GM19193 (cell line): ENCODE data around the gene DYNLRB1.

Experiments
- POLR2A ChIP-seq: IDR thresholded peaks from 4 replicates; pipeline ENCODE4 v1.6.1; 2011; ENCODE audit not compliant: insufficient read depth, insufficient read length; ENCODE audit errors: extremely low read depth

The DYNLRB1 gene

DNA sequence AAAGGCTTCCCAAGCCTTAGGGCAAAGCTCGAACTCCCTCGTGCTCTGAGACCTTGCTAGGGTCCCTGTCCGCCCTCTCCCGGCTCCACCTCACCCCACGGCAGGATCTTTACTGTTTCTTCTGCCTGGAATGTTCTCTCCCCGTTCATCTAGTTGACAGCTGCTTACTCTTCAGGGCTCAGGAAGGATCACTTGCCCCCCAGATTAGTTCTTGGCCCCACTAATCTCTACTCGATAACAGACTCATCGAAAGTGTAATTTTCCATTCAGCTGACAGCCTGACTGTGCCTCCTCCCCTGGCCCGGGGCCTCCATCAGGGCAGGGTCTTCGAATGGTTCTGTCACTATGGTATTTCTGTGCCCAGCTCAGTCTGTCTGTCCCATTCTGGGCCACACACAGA, 45.4 kb downstream of the DYNLRB1 start:
- TF ChIP-seq POLR2A: no peak

DNA sequence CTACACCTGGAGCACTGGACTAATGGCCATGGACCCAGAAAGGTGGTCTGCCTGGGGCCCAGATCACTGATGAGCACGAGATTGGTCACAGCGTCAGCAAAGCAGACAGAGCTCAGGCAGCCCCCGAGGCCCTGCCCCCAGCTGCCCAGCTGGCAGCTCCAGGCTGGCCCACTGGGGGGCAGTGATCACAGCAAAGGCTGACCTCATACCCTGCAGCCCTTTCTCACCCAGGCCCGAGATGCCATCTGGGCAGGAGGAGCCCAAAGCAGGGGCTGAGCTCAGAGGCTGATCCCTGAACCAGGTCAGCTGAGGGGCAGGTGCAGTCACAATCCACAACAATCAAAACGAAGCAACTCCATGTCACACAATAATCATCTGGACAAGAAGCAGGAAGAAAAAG, 46.4 kb downstream of the DYNLRB1 start:
- TF ChIP-seq POLR2A: no peak

DNA sequence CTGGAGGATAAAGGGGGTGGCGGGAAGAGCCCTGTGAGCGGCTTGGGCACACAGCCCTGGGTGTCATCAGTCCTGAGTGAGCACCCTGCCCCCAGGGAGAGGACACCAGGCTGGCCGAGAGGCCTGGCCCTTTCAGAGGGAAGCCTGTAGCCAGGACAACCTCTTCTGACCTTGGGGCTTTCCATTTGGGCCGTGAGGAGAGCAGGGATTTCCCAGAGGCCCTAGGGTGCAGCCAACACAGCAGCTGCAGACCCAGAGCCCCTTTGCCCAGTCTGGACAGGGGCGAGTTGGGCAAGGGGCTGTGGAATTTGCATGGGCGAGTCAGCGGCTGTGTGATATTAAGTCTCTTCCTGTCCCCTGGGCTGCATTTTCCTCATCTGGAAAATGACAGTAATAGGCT, 48.6 kb downstream of the DYNLRB1 start:
- no peak for TF ChIP-seq POLR2A

GRCh38 chr20:34566978-34567891, 51.0 kb downstream of the DYNLRB1 start:
- TF ChIP-seq POLR2A: no peak

- TF ChIP-seq POLR2A: no peak
These were observed 52.0 kb downstream of the DYNLRB1 start for GRCh38 chr20:34567892-34568865.

DNA sequence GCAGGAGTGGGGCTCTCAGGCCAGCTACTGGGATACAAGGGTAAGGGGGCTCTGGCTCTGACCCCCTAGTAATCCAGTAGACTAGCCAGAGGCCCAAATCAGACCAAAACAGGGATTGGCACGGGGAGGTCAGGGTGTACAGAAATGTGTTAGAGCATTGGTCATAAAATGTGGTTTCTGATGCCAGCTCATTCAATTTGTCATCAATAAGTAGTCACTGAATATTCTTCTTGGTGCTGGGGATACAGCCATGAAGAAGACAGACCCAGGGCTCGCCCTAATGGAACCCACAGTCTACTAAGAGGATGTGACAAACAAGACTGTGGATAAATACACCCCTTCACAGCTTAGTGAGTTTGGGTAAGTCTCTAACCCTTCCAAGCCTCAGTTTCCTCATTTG, 53.4 kb downstream of the DYNLRB1 start:
- TF ChIP-seq POLR2A: no peak

- no peak for TF ChIP-seq POLR2A
These were observed 54.7 kb downstream of the DYNLRB1 start for GRCh38 chr20:34570859-34571306.

- no peak for TF ChIP-seq POLR2A
These were observed 55.5 kb downstream of the DYNLRB1 start for GRCh38 chr20:34571753-34572152.

GRCh38 chr20:34573541-34574300, 57.5 kb downstream of the DYNLRB1 start:
- TF ChIP-seq POLR2A: no peak

DNA sequence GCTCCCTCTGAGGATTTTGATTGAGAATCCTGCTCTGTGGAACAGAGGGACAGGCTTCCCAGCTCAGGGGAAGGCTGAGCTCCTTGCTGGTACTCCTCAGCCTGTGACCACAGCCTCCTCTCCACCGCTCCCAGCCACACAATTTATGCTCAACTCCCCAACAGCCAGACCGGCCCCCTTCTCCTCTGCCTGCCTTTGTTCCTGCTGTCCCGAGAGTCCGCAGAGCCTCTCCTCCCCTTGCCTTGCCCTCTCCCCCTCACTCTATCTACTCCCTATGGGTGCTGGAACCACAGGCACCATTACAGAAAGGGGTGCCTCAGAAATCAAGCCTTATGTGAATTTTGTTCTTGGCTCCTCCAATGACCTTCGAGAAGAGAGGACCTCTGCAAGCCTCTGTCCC, 58.2 kb downstream of the DYNLRB1 start:
- TF ChIP-seq POLR2A: no peak

DNA sequence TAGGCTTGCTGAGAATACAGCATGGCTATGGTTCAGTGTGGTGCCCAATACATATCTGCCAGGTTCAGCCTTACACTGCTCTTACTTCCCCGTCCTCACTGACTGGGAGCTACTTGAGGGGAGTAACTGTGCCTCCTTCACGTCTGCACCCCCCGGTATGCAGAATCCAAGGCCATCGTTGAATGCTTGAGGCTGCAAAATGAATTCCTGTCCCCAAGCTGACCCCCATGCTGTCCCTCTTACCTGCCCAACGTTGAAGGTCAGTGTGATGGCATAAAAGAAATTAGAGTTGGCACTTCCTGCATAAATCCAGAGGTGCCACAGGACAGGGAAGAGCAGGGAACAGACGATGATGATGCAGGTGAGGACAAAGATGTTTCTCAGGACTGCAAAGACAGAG, 58.6 kb downstream of the DYNLRB1 start:
- no peak for TF ChIP-seq POLR2A

- no peak for TF ChIP-seq POLR2A
These were observed 59.0 kb downstream of the DYNLRB1 start for GRCh38 chr20:34575271-34575670.

DNA sequence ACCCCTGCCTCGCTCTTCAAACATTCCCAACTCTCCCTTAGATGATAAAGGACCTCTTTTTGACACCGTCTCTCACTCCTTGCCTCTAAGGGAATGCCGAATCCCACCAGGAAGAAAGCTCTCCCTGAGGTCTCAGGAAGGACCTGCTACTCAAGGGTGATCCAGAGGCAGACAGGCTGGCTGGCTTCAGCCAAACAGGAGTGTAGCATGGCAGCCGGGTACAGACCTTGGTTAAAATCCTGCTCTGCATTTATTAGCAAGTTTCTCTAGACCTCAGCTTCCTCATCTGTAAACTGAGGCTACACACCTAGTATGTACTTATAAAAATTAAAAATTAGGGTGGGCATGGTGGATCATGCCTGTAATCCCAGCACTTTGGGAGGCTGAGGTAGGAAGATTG, 59.5 kb downstream of the DYNLRB1 start:
- no peak for TF ChIP-seq POLR2A

DNA sequence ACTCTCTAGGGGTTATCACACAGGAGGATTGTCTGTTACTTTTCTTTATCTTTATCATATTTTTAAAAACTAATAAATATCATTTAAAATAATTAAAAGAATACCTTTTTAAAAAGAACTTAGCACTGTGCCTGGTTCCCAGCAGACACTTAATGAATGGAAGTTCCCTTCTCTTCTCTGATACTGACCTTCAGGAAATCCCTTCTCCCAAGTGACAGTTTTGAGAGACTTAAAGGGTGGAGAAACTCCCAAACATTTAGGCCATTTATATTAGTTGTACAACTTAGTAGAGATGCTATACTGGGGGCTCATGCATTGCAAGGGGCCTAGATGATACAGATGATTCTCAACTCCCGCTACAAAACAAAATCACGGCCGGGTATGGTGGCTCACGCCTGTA, 60.8 kb downstream of the DYNLRB1 start:
- TF ChIP-seq POLR2A: no peak

DNA sequence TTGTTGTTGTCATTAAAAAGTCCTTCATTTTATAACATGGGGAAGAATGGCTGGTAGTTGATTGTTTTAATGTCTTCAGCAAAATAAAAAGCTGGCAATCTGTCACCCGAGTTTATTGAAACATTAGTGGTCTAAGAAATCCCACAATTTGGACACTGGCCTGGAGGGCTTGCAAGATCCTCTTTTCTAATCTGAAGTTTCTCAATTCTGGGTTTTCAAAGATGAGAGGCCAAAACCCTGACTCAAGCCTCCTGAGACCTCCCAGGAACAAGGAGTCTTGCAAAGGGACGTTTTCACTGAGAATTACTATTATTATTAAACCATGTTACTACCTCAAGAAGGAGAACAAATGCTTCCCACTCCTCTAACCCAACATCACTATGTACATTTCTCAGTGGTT, 61.8 kb downstream of the DYNLRB1 start:
- no peak for TF ChIP-seq POLR2A
